Measurements from ENCODE around the gene TMEM234.
A peak's percentile ranks its signal among the peaks of the same experiment; 100 is the strongest.
"Not testable (repeated sequence)": the region's sequence is repeated elsewhere in the genome, so short reads cannot be mapped to it uniquely, and the experiment has no call there.

The TMEM234 gene

GRCh38 chr1:32221980-32222755 lies at the start of gene TMEM234, which contains the start of gene EIF3I:
Gene TMEM234, minus strand, starts transcription at chr1:32222353. Its CDS starts 31 bp downstream, at chr1:32222322.
Gene EIF3I, plus strand, starts transcription at chr1:32222407. Its CDS starts 35 bp downstream, at chr1:32222442.
- peak; percentile 90 for DNase-seq (ENCODE audit: low spot score)

GRCh38 chr1:32269744-32270143 lies 47.6 kb upstream of the TMEM234 start:
- no peak for DNase-seq (ENCODE audit: low spot score)

- no peak for DNase-seq (ENCODE audit: low spot score)
Observed at GRCh38 chr1:32266921-32267591, 44.9 kb upstream of the TMEM234 start.

GRCh38 chr1:32265846-32266245 lies 43.7 kb upstream of the TMEM234 start:
- no peak for DNase-seq (ENCODE audit: low spot score)

DNA sequence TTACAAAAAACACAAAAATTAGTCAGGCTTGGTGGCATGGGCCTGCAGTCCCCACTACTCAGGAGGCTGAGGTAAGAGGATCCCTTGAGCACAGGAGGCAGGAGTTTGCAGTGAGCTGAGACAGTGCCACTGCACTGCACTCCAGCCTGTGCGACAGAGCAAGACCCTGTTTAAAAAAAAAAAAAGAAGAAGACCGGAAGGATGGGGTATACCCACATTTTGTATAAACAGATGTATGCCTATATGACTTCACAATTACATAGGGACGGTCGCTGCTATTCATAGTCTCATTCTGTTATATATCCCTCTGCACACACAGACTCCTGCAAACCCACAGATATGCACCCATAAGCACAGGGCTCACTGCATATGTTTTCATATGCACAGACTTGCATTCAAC lies 41.6 kb upstream of the TMEM234 start:
- DNase-seq (ENCODE audit: low spot score) = no peak

GRCh38 chr1:32263236-32263593 lies 41.1 kb upstream of the TMEM234 start:
- not testable (repeated sequence) for DNase-seq (ENCODE audit: low spot score)

DNA sequence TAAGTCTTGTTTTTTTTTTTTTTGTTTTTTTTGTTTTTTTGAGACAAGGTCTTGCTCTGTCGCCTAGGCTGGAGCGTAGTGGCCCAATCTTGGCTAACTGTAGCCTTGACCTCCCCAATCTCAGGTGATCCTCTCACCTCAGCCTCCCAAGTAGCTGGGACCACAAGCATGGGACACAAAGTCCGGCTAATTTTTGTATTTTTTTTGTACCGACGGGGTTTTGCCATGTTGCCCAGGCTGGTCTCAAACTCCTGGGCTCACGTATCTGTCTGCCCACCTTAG lies 35.0 kb upstream of the TMEM234 start:
- no peak for DNase-seq (ENCODE audit: low spot score)

- DNase-seq (ENCODE audit: low spot score) = no peak
Observed at GRCh38 chr1:32256473-32257226, 34.5 kb upstream of the TMEM234 start.

GRCh38 chr1:32255072-32256071 lies 33.2 kb upstream of the TMEM234 start:
- no peak for DNase-seq (ENCODE audit: low spot score)

DNA sequence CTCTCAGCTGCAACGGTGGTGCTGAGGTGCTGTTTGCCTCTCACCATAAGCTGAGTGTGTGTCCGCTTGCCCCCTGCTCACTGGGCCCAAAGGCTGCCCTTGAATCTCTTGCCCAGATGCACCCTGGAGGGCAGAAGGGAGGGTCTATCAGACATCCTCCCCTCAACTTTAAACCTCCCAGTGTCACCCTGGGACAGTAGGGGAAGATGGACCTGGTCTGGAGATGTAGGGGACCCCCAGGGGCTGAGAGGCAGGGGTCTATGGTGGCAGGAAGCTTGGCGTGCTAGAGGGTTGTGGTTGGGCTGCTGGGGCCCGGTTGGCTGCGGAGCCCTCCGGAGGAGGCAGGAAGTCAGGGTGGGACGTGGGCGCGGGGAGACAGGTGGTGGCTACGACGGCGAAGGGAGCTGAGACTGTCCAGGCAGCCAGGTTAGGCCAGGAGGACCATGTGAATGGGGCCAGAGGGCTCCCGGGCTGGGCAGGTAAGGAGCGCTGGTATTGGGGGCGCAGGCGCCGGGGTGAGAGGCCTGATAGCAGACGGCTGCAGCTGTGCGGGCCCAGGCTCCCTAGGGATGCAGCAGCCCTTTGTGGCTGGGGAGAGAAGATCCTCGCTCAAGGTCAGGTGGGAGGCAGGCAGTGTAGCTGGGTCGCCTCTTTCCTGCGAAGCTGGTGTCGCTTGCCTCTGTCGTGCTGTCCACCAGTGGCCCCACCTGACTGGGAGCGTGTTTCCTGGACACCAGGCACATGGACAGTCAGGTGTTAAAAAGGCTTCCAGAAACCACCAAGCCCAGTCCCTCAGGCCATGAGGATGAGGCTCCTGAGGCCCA lies 29.0 kb upstream of the TMEM234 start, which contains the start of gene LCK:
Gene LCK (plus strand): TSS at position 373 of the 824 bp plus-strand sequence. CDS start 23,065 bp downstream, outside the sequence.
- no peak for DNase-seq (ENCODE audit: low spot score)

DNA sequence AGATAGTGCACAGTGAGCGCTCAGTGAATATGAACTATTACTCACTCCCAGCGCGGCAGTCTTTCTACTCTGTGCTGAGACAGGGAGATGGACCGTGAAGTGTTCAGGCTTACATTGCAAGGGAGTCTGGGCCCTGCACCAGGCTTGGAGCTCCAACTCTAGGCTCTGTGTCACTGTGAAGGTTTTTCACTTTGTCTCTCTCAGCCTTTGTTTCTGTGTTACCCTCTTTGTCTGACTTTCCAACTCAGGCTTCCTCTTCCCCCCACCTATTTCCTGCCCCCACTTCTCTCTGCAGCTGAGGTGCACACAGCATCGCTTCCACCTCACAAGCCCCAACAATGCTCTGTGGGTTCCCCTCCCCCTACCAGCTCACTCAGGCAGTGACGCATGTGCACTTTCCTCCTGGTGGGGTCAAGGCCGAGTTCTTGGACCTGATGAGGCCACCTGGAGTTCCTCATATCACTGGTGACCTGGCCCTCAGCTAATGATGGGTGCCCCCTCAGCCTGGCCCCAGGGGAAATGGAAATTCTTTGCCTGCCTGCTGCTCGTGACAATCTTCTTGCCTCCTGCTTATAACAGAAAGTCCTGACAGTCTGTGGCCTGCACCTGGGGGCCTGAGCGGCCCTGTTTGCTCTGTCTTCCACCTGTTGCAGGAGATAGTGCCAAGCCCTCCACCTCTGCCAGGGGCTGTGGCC lies 27.8 kb upstream of the TMEM234 start:
- DNase-seq (ENCODE audit: low spot score) = no peak

- peak; percentile 64 for DNase-seq (ENCODE audit: low spot score)
Observed at GRCh38 chr1:32247983-32248889, 26.1 kb upstream of the TMEM234 start.

- no peak for DNase-seq (ENCODE audit: low spot score)
Observed at GRCh38 chr1:32247452-32247851, 25.3 kb upstream of the TMEM234 start.

GRCh38 chr1:32246888-32247273 lies 24.7 kb upstream of the TMEM234 start, which contains the start of gene FAM167B:
Gene FAM167B, plus strand, starts transcription at chr1:32247222. Its CDS starts 200 bp downstream, at chr1:32247422.
- DNase-seq (ENCODE audit: low spot score) = peak; percentile 76

GRCh38 chr1:32242341-32242851 lies 20.2 kb upstream of the TMEM234 start:
- no peak for DNase-seq (ENCODE audit: low spot score)

DNA sequence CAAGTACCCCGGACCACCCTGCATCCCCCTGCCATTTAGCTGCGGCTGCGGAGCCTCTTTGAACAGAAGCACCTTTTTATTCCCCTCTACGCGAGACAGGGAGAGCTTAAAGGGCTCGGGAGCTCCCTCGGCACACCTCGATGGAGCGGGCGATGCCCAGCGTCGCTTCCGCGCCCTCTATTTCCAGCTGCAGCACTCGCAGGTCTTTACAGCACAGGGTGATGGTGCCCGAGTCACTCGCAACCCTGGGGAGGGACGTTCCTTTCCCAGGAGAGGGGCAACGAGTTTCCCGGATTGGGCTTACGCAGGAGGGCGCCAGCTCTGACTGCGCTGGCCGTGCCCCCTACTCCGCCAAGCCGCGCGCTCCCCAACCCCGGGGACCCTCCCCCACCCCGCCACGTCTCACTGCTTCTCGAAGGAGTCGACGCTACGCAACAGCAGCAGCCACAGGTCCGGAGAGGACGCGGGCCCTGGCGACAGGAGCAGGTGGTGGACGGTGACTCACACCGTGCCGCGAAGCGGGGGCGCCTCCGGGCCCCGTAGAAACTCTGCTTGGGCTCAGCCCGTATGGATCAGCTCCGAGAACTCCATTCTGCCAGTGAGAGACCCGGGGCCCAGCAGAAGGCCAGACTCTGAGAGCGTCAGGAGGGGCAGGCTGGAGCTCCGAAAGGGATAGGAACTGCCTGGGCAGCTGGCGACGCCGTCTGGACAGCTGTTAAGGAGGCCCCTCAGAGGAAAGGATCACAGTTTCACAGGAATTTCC lies 19.0 kb upstream of the TMEM234 start:
- DNase-seq (ENCODE audit: low spot score) = no peak

DNA sequence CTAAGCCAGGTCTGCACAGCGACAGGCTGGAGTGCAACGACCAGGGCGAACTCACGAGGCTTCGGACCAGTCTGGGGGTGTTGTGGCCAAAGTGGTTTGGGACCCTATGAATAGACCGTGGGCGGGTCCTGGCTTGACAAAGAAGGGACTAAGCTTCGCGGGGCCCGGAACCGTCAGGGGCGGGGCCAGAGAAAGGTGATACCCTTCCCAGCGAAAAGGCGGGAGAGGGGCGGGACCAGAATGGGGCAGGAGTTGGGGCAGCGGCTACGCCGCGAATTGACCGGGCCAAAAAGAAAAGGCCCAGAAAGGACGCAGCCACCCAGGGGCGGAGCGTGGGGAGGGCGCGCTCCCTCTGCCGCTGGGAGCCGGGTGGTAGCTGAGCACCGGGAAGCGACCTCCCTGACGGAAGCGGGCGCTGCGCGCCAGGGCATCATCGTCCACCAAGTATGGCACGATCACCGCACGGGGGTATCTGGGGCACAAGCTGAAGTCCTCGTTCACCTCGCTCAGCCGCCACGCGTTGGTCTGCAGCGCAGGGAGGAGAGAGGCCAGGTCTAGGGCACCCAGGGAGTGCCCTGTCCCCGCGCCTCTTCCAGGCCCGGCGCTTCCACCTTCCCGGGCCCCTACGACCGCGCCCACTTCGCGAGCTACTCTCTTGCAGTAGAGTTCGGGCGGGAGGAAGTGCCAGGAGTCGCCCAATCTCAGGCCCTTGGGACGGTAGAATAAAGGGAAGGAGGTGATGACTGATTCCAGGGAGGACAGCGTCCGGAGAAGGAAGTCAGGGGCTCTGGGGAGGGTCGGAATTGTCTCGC lies 18.2 kb upstream of the TMEM234 start:
- DNase-seq (ENCODE audit: low spot score) = no peak

Data from COLO829 (cell line).